ENCODE measurements around the gene SLC51B.
A peak's percentile ranks its signal among the peaks of the same experiment; 100 is the strongest.

Gene SLC51B

DNA sequence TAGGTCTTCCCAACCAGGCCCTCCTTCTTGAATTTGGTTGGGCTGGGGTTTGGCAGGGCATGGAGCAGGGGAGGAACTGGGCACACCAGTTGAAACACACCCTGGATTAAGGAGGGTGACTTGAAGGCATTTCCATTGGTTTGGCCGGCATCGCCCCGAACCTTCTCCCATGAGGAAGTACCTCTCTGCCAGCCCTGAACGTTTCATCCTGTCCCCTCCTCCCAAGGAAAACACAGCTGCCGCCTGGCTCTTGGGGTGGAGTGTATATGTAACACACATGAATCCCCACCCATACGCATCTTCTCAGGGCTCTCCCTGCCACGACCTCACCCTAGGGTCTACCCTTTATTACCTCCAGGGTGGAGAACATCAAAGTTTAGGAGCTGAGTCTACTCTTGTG, 55.3 kb downstream of the SLC51B start:
- TF ChIP-seq, protein P1, sequence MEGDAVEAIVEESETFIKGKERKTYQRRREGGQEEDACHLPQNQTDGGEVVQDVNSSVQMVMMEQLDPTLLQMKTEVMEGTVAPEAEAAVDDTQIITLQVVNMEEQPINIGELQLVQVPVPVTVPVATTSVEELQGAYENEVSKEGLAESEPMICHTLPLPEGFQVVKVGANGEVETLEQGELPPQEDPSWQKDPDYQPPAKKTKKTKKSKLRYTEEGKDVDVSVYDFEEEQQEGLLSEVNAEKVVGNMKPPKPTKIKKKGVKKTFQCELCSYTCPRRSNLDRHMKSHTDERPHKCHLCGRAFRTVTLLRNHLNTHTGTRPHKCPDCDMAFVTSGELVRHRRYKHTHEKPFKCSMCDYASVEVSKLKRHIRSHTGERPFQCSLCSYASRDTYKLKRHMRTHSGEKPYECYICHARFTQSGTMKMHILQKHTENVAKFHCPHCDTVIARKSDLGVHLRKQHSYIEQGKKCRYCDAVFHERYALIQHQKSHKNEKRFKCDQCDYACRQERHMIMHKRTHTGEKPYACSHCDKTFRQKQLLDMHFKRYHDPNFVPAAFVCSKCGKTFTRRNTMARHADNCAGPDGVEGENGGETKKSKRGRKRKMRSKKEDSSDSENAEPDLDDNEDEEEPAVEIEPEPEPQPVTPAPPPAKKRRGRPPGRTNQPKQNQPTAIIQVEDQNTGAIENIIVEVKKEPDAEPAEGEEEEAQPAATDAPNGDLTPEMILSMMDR (IDR thresholded peaks at IDR 0.05; ENCODE audit: low read length, missing control alignments), result no peak
- no peak for DNase-seq (ENCODE audit: low read depth)
- H3K4me3 ChIP-seq (replicated peaks; ENCODE audit: low read depth, low read length), result no peak overlapping the region

DNA sequence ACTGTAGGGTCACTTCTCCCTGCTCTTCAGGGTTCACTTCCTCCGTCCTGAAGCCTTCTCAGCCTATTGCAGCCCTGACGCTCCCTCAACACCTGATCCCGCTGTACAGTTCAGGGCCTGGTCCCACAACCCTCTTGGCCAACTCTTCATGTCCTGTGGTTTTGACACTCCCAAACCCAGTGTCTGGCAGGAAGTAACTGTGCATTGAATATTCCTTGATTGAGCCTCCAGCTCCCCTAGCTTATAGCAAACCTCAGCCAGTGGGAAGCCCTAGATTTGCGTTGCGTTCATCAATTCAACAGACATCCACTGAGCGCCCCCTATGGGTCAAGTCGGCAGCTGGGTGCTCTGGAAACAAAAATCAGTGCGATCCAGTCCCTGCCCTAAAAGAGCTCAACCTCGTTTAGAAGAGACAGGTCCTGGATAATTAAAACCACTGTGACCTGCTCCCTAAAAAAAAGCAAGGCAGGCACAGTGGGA, 56.3 kb downstream of the SLC51B start:
- peak; percentile 79 for DNase-seq (ENCODE audit: low read depth)
- TF ChIP-seq, protein P1 (IDR thresholded peaks at IDR 0.05; ENCODE audit: low read length, missing control alignments), result peak; percentile 90
- no peak overlapping the region for H3K4me3 ChIP-seq (replicated peaks; ENCODE audit: low read depth, low read length)

DNA sequence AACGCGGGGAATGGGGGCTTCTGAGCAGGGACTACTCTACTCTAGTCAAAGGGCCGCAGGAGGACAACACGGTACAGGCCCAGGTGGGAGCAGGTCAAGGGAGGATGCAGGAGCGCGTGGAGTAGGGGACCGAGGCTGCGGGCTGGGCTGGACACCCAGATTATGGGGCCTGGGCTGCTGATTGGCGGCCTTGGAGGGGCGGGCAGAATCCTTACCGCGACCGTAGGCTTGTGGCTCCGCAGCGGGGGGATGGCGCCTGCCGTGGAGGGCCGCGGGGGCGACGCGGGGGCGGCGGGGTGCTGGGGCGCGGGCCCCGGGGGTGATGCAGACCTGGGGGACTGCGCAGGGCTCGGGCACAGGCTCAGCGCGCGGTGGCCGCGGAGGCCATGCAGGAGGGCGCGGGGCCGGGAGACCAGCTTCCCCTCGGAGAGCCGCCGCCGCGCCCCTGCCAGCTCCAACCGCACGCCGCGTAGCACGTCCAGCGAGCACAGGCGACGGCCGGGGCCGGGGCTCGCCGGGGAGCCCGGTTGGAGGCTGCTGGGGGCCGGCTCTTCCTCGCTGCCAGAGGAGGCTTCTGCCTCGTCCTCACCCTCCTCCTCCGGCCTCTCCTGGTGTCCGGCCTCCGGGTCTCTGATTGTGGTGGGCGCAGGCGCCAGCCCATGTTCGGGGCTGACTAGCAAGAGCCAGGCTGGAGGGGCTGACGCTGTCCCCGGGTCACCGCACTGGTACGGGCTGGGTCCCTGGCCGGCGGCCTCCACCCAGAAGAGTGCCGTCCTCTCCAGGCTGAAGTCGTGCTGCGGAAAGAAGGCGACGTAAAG, 56.9 kb downstream of the SLC51B start:
- DNase-seq (ENCODE audit: low read depth), result no peak
- TF ChIP-seq, protein P1 (IDR thresholded peaks at IDR 0.05; ENCODE audit: low read length, missing control alignments), result no peak
- H3K4me3 ChIP-seq (replicated peaks; ENCODE audit: low read depth, low read length), result no peak overlapping the region

DNA sequence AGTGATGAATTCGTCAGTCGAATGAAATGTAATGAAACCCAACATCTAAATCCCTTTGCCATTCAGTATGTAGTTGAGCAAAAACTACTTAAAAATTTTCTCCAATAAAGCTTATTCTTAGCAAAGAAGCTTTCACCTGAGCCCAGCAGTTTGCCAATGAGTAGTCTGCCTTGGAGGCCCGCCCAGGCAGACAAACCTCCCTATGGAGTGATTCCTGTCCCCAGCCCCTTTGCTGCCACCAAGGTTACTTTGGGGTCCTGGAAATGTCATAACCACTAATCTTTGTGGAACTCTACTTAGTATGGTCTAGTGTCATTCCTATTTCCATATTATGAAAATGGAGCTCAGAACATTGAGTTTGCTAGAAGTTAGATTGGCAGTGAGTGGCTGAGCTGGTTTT, 57.7 kb downstream of the SLC51B start:
- H3K4me3 ChIP-seq (replicated peaks; ENCODE audit: low read depth, low read length), result no peak overlapping the region
- TF ChIP-seq, protein P1 (IDR thresholded peaks at IDR 0.05; ENCODE audit: low read length, missing control alignments), result no peak
- DNase-seq (ENCODE audit: low read depth), result no peak

Data from fibroblast of pulmonary artery (primary cell).